Measurements from ENCODE around the gene ATP2B3. TPM values are rescaled to one million over a fixed set of nuclear protein-coding genes. Genes with fewer than 3 reads are reported as not detected.

ATP2B3 gene
- total and polyA plus RNA-seq, 2 experiments from 2014 or later = 0.17 TPM; not detected in 1

GRCh38 chrX:153511784-153512500 is 5.5 kb upstream of the ATP2B3 start:
- Histone ChIP-seq H3K4me2 (no peak overlapping the region), H2AFZ (no peak overlapping the region), H4K20me1 (replicated peaks; ENCODE audit: insufficient read depth) (no peaks in the 10 kb centered on the region), H3K4me3 (no peak overlapping the region), H3F3A (replicated peaks; ENCODE audit: low read depth) (no peaks in the 10 kb centered on the region), H3K79me2 (replicated peaks; ENCODE audit: insufficient read depth) (no peaks in the 10 kb centered on the region), H3K36me3 (ENCODE audit: insufficient read depth) (no peaks in the 10 kb centered on the region), H3K27ac (ENCODE audit: low read depth) (no peak overlapping the region), H3K27me3 (ENCODE audit: insufficient read depth) (peaks cover 10% of the 10 kb centered on the region), H3K4me1 (ENCODE audit: insufficient read depth) (no peaks in the 10 kb centered on the region), H3K9me2 (ENCODE audit: insufficient read depth) (no peaks in the 10 kb centered on the region)
- ATAC-seq = no peak
- no peaks in the 10 kb centered on the region; the same call in 2 of the 3 replicates for H3K36me3 Mint-ChIP-seq (ENCODE audit: low read depth)
- peaks cover 15% of the 10 kb centered on the region for H3K27me3 Mint-ChIP-seq (ENCODE audit: insufficient read depth, low read depth, poor library complexity)
- TF ChIP-seq ZNF114 (CRISPR knock-in tag; IDR thresholded peaks at IDR 0.05) (no peak), ZNF331 (CRISPR knock-in tag; IDR thresholded peaks at IDR 0.05; ENCODE audit: low read depth) (no peak), NANOG (IDR thresholded peaks at IDR 0.05; ENCODE audit: borderline replicate concordance) (no peak), POLR2AphosphoS5 (IDR thresholded peaks at IDR 0.05; ENCODE audit: low read depth) (no peak), EZH2phosphoT487 (IDR thresholded peaks at IDR 0.05; ENCODE audit: unreplicated experiment) (no peak), STAT1 (IDR thresholded peaks at IDR 0.05; ENCODE audit: unreplicated experiment) (no peak), CREB1 (CRISPR knock-in tag; IDR thresholded peaks at IDR 0.05; ENCODE audit: low read depth) (no peak), EZH2 (IDR thresholded peaks at IDR 0.05; ENCODE audit: low read depth, unreplicated experiment) (no peak), ZNF462 (CRISPR knock-in tag; IDR thresholded peaks at IDR 0.05) (no peak), REST (IDR thresholded peaks at IDR 0.05; ENCODE audit: unreplicated experiment) (no peak), CTCF (conservative IDR thresholded peaks at IDR 0.05; ENCODE audit: low read depth in 2 of 2) (no peak), JUNB (IDR thresholded peaks at IDR 0.05; ENCODE audit: unreplicated experiment) (no peak)
- no peak for DNase-seq (ENCODE audit: low spot score)
- H3K27ac Mint-ChIP-seq = no peak overlapping the region
- H3K9me3 Mint-ChIP-seq = no peaks in the 10 kb centered on the region; the same call in 2 of the 3 replicates
- H3K4me1 Mint-ChIP-seq = peaks cover 3% of the 10 kb centered on the region; the same call in 2 of the 3 replicates
- no peak overlapping the region for H3K4me3 Mint-ChIP-seq

Data from GM23338 (cell line).